CD14-positive monocyte (primary cell): ENCODE results near the gene MYO6. TPM values are rescaled to one million over a fixed set of nuclear protein-coding genes. Genes with fewer than 3 reads are reported as not detected.

Experiments
- DNase-seq, 3 donors: peaks; one replicate each; pipeline ENCODE4 v3.0.0-alpha.2; 2011 to 2022
- H2AFZ ChIP-seq: 2 replicates; pipeline ENCODE4 v1.6.0; 2012; ENCODE audit warnings: mild to moderate bottlenecking, low read depth, low read length, inconsistent platforms; ENCODE audit not compliant: insufficient read depth, poor library complexity, severe bottlenecking
- H3K27ac ChIP-seq, 2 donors: 1 replicate in 1 of 2; 2 replicates in 1 of 2; pipeline ENCODE4 v1.5.1; 2012 to 2013; ENCODE audit warnings: low read length in 2 of 2, control low read depth in 1 of 2, inconsistent platforms in 1 of 2, low read depth in 1 of 2, mild to moderate bottlenecking in 1 of 2
- H3K27me3 ChIP-seq, 2 donors: one replicate each; pipeline versions ENCODE4 v1.6.0 to v1.6.1; 2011 to 2013; ENCODE audit warnings: low read length in 2 of 2; ENCODE audit not compliant: control insufficient read depth in 2 of 2, insufficient read depth in 2 of 2
- H3K36me3 ChIP-seq, 2 donors: replicated peaks in 1 of 2; 1 replicate in 1 of 2; 2 replicates in 1 of 2; pipeline versions ENCODE4 v1.5.1 to v1.6.1; 2012 to 2013; ENCODE audit warnings: low read length in 2 of 2, control low read depth in 1 of 2, inconsistent platforms in 1 of 2, mild to moderate bottlenecking in 1 of 2; ENCODE audit not compliant: insufficient read depth in 2 of 2, control insufficient read depth in 1 of 2
- H3K4me1 ChIP-seq, 2 donors: 1 replicate in 1 of 2; 2 replicates in 1 of 2; pipeline versions ENCODE4 v1.5.1 to v1.6.1; 2012 to 2013; ENCODE audit warnings: low read length in 2 of 2, control low read depth in 1 of 2, inconsistent platforms in 1 of 2, mild to moderate bottlenecking in 1 of 2, moderate library complexity in 1 of 2; ENCODE audit not compliant: insufficient read depth in 2 of 2, control insufficient read depth in 1 of 2
- H3K4me2 ChIP-seq: replicated peaks from 2 replicates; pipeline ENCODE3; 2012; ENCODE audit warnings: low read length, moderate library complexity, mild to moderate bottlenecking; ENCODE audit not compliant: poor library complexity, severe bottlenecking; ENCODE audit errors: extremely low read depth
- H3K4me3 ChIP-seq, 3 experiments: fragments of 200-600 bp in 1 of 3; sonication (generic) in 1 of 3; replicated peaks in 1 of 3; 1 replicate in 2 of 3; 2 replicates in 1 of 3; pipeline ENCODE4 v1.5.1; 2011 to 2013; ENCODE audit warnings: low read length in 3 of 3, mild to moderate bottlenecking in 3 of 3, control low read depth in 2 of 3, low read depth in 2 of 3, inconsistent platforms in 1 of 3, moderate library complexity in 1 of 3
- H3K79me2 ChIP-seq: 2 replicates; pipeline ENCODE4 v1.6.0; 2012; ENCODE audit warnings: mild to moderate bottlenecking, control low read depth, inconsistent platforms, low read length, moderate library complexity; ENCODE audit not compliant: insufficient read depth
- H3K9ac ChIP-seq: 2 replicates; pipeline ENCODE4 v1.6.0; 2017; ENCODE audit warnings: low read length, mild to moderate bottlenecking; ENCODE audit not compliant: insufficient read depth, poor library complexity, severe bottlenecking
- H3K9me3 ChIP-seq, 2 donors: replicated peaks in 1 of 2; 1 replicate in 1 of 2; 2 replicates in 1 of 2; pipeline versions ENCODE4 v1.5.1 to v1.6.1; 2012 to 2013; ENCODE audit warnings: low read length in 2 of 2, control low read depth in 1 of 2; ENCODE audit not compliant: control insufficient read depth in 1 of 2, insufficient read depth in 1 of 2
- H4K20me1 ChIP-seq: 2 replicates; pipeline ENCODE4 v1.6.0; 2012; ENCODE audit warnings: mild to moderate bottlenecking, low read length, control low read depth, moderate library complexity; ENCODE audit not compliant: insufficient read depth
- H3K27ac Mint-ChIP-seq, 7 donors: one replicate each; pipeline ENCODE4 v1.8.0; 2020; ENCODE audit warnings: mild to moderate bottlenecking in 7 of 7, mixed read lengths in 7 of 7, moderate library complexity in 6 of 7, inconsistent platforms in 2 of 7
- H3K27me3 Mint-ChIP-seq, 3 donors: one replicate each; pipeline ENCODE4 v1.8.0; 2021 to 2022; ENCODE audit warnings: low read depth in 3 of 3, mild to moderate bottlenecking in 3 of 3, mixed read lengths in 3 of 3, moderate library complexity in 3 of 3, inconsistent platforms in 1 of 3
- H3K36me3 Mint-ChIP-seq, 2 donors: one replicate each; pipeline ENCODE4 v1.8.0; 2020; ENCODE audit warnings: mixed read lengths in 2 of 2, inconsistent platforms in 1 of 2, mild to moderate bottlenecking in 1 of 2
- H3K4me1 Mint-ChIP-seq: one replicate; pipeline ENCODE4 v1.8.0; 2020; ENCODE audit warnings: mild to moderate bottlenecking, mixed read lengths
- H3K4me3 Mint-ChIP-seq, 2 donors: one replicate each; pipeline ENCODE4 v1.8.0; 2020; ENCODE audit warnings: mild to moderate bottlenecking in 2 of 2, mixed read lengths in 2 of 2, moderate library complexity in 1 of 2
- H3K9me3 Mint-ChIP-seq, 7 donors: one replicate each; pipeline ENCODE4 v1.8.0; 2020 to 2022; ENCODE audit warnings: mixed read lengths in 7 of 7, mild to moderate bottlenecking in 6 of 7, moderate library complexity in 6 of 7, inconsistent platforms in 2 of 7
- CTCF ChIP-seq: fragments of 200-600 bp; IDR thresholded peaks from one replicate; pipeline ENCODE4 v1.8.0; 2022; ENCODE audit warnings: antibody characterized with exemption, mild to moderate bottlenecking
- WGBS: methylation state at CpG from one replicate; pipeline ENCODE4 v1.1.5; 2013; ENCODE audit warnings: missing lambda C conversion rate; ENCODE audit not compliant: insufficient coverage; 5-methylcytosine and 5-hydroxymethylcytosine counted together
- intact Hi-C, 2 donors: fragments of 100-400 bp; cut with micrococcal nuclease; formaldehyde crosslinking; loops; one replicate each; pipeline versions ENCODE4 v1.15.0 to v1.15.1; 2023
- polyA plus RNA-seq, 3 donors: library from polyadenylated mRNA; depleted of rRNA in 1 of 3; unstranded in 2 of 3; stranded (reverse) in 1 of 3; fragments of 300-500 nt in 2 of 3; fragments of >200 nt in 1 of 3; fragmentation: Illumina TruSeq in 2 of 3; gene quantifications; 1 replicate in 2 of 3; 2 replicates in 1 of 3; pipeline ENCODE4 v1.2.3, GENCODE V29; 2012 to 2021

The MYO6 gene
- polyA plus RNA-seq, 3 donors, result not detected

GRCh38 chr6:75800708-75801505, 51.9 kb downstream of the MYO6 start:
- H3K9me3 Mint-ChIP-seq, result peaks cover 0 to 11% (median 2%) of the 10 kb centered on the region in 7 donors
- H3K4me1 Mint-ChIP-seq, result no peaks in the 10 kb centered on the region
- no peak for TF ChIP-seq CTCF

GRCh38 chr6:75802366-75802765, 53.3 kb downstream of the MYO6 start:
- intact Hi-C loops, result no loop called here
- Mint-ChIP-seq H3K27me3 (peaks cover 0 to 4% (median 3%) of the 10 kb centered on the region in 3 donors), H3K36me3 (no peaks in the 10 kb centered on the region), H3K4me3 (no peak overlapping the region), H3K27ac (no peak overlapping the region), H3K4me1 (no peaks in the 10 kb centered on the region), H3K9me3 (peaks cover 0 to 9% (median 0%) of the 10 kb centered on the region in 7 donors)
- no peak overlapping the region for H3K4me2 ChIP-seq
- no peak for TF ChIP-seq CTCF
- H3K27ac ChIP-seq, result no peak overlapping the region
- H3K4me3 ChIP-seq, result no peak overlapping the region
- no peaks in the 10 kb centered on the region for H3K36me3 ChIP-seq
- no peaks in the 10 kb centered on the region for H3K79me2 ChIP-seq
- no peaks in the 10 kb centered on the region for H3K27me3 ChIP-seq
- 96% methylated on average over 4 of the region's 6 CpGs for WGBS
- no peaks in the 10 kb centered on the region for H4K20me1 ChIP-seq
- no peak overlapping the region for H3K9ac ChIP-seq
- no peak for DNase-seq
- no peak overlapping the region for H2AFZ ChIP-seq
- no peaks in the 10 kb centered on the region for H3K4me1 ChIP-seq
- H3K9me3 ChIP-seq, result peaks cover 0 to 5% of the 10 kb centered on the region in 2 donors

More at GRCh38 chr6:75800708-75801505, 51.9 kb downstream of the MYO6 start:
- H3K4me1 ChIP-seq, result no peaks in the 10 kb centered on the region
- H3K4me3 ChIP-seq, result no peak overlapping the region
- H3K9ac ChIP-seq, result no peak overlapping the region
- H3K27me3 ChIP-seq, result no peaks in the 10 kb centered on the region
- intact Hi-C loops, result no loop called here
- H3K79me2 ChIP-seq, result no peaks in the 10 kb centered on the region
- no peaks in the 10 kb centered on the region for H3K9me3 ChIP-seq
- no peak overlapping the region for H3K27ac ChIP-seq
- H3K27me3 Mint-ChIP-seq, result peaks cover 0 to 7% (median 3%) of the 10 kb centered on the region in 3 donors
- H2AFZ ChIP-seq, result no peak overlapping the region
- H3K36me3 Mint-ChIP-seq, result no peaks in the 10 kb centered on the region
- H3K27ac Mint-ChIP-seq, result peak overlapping the region in 1 of 7 donors; percentile 46
- H3K4me3 Mint-ChIP-seq, result no peak overlapping the region
- H4K20me1 ChIP-seq, result no peaks in the 10 kb centered on the region
- 86% methylated on average over 4 of the region's 9 CpGs for WGBS
- no peaks in the 10 kb centered on the region for H3K36me3 ChIP-seq
- no peak for DNase-seq
- no peak overlapping the region for H3K4me2 ChIP-seq
